HS-5 (cell line): Measurements from ENCODE around the gene NDUFB3.
"Not testable (repeated sequence)": the region's sequence is repeated elsewhere in the genome, so short reads cannot be mapped to it uniquely, and the experiment has no call there.

ENCODE experiments used
- DNase-seq: peaks from one replicate; pipeline ENCODE4 v3.0.0-alpha.2; 2012; ENCODE audit warnings: low read depth

NDUFB3 gene

DNA sequence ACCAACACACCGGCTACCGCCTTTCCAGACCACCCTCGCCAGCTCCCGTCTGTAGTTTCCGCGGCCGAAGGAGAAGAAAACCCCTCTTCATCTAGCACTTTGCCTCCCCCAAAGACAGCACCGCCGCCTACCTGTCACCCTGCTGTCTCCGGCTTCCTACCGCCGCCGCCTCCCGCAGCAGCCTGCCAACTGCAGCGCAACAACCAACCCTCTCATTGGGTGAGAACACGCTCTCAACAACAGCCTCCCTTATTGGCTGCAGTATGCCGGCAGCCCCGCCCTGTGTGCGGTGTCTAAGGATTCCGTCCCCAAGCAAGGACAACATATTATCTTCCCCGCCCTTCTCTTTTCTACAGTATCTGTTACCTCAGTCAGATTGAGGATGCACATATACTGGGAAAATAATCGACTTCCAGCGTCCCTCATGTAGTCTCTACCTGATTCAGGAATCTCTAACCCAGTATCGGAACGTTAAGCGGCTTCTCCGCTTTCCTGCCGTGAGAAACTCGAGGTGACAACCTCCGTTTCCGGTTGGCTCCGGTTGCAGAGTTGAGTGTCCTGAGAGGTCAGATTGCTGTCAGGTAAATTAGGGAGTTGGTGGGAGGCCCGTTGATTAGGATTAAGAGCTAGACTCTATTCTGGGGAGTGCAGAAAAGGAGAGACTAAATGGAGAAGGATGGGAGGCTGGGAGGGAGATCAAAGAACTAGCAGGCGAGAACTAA is at the start of gene NDUFB3, which contains the start of gene HYCC2:
Gene NDUFB3 (plus strand): TSS at position 523 of the 722 bp plus-strand sequence. CDS start 6,882 bp downstream, outside the sequence.
Gene HYCC2 (minus strand): TSS at position 193 of the 722 bp plus-strand sequence. CDS start 47,662 bp downstream, outside the sequence.
- DNase-seq: peak; percentile 95

GRCh38 chr2:201024518-201024917 is 47.3 kb upstream of the NDUFB3 start:
- DNase-seq: no peak

DNA sequence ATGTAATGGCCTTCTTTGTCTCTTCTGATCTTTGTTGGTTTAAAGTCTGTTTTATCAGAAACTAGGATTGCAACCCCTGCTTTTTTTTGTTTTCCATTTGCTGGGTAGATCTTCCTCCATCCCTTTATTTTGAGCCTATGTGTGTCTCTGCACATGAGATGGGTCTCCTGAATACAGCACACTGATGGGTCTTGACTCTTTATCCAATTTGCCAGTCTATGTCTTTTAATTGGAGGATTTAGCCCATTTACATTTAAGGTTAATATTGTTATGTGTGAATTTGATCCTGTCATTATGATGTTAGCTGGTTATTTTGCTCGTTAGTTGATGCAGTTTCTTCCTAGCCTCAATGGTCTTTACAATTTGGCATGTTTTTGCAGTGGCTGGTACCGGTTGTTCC is 37.4 kb upstream of the NDUFB3 start:
- not testable (repeated sequence) for DNase-seq

DNA sequence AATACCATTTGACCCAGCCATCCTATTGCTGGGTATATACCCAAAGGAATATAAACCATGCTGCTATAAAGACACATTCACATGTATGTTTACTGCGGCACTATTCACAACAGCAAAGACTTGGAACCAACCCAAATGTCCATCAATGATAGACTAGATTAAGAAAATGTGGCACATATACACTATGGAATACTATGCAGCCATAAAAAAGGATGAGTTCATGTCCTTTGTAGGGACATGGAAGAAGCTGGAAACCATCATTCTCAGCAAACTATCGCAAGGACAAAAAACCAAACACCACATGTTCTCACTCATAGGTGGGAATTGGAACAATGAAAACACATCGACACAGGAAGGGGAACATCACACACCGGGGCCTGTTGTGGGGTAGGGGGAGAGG is 33.4 kb upstream of the NDUFB3 start:
- not testable (repeated sequence) for DNase-seq

- DNase-seq: no peak
Measured at GRCh38 chr2:201038855-201039254, 32.9 kb upstream of the NDUFB3 start.

DNA sequence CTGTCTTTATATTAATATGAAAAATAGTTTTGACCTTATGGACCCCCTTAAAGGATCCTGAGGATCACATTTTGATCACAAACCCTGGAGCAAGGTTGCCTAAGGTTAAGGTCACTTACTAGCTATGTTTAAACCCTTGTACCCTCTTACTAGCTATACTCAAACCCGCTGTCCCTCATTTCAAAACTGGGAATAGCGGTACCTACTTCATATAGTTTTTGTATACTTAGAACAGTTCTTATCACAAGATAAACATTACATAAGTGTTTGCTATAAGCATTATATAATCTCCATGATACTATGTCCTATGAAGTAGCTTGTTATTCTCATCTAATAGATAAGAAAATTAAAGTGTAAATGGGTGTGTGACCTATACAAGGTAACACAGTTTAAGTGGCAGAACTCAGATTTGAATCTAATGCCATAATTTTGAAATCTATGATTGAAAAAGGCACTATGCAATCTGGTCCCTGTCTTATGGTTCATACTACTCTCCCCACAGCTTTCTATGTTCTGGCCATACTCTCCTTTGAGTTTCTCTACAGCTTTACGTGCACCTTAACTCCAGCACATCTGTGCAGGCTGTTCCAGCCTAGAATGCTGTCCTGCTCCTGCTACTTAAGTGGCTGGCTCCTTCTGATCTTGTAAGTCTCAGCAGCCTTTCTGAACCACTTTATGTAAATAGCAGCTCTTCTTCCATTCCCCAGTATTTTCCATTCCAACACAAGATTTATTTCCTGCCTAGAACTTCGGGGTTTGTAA is 30.8 kb upstream of the NDUFB3 start:
- no peak for DNase-seq

GRCh38 chr2:201042451-201042850 is 29.4 kb upstream of the NDUFB3 start:
- DNase-seq: not testable (repeated sequence)

GRCh38 chr2:201043050-201043449 is 28.8 kb upstream of the NDUFB3 start:
- DNase-seq: not testable (repeated sequence)

- DNase-seq: no peak
Measured at GRCh38 chr2:201046881-201047280, 24.9 kb upstream of the NDUFB3 start.

GRCh38 chr2:201049455-201049854 is 22.3 kb upstream of the NDUFB3 start:
- DNase-seq: no peak

GRCh38 chr2:201057087-201057521 is 14.7 kb upstream of the NDUFB3 start:
- no peak for DNase-seq

DNA sequence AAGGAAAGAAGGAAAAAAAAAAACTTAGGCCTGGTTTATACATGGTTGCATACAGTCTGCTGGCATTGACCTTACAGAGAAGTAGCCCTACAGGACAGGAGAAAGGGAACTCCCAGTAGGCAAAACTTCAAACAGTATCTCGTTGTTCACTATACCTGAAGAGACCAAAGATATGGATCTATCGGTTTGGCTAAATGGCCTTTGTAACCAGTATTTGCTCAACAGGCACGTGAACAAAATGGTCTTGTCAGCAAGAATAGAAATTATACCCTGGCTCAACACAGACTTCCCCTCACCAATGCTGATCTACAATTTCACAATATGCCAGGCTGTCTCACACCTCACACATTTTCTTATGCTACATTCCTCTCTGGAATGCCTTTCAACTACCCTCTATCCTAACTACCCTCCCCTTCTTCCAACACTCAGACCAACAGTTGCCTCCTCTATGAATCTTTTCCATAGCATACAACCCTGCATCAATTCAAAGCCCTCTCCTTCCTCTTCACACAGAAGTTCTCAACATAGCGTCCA is 14.0 kb upstream of the NDUFB3 start:
- DNase-seq: no peak

- DNase-seq: no peak
Measured at GRCh38 chr2:201058914-201059313, 12.9 kb upstream of the NDUFB3 start.

DNA sequence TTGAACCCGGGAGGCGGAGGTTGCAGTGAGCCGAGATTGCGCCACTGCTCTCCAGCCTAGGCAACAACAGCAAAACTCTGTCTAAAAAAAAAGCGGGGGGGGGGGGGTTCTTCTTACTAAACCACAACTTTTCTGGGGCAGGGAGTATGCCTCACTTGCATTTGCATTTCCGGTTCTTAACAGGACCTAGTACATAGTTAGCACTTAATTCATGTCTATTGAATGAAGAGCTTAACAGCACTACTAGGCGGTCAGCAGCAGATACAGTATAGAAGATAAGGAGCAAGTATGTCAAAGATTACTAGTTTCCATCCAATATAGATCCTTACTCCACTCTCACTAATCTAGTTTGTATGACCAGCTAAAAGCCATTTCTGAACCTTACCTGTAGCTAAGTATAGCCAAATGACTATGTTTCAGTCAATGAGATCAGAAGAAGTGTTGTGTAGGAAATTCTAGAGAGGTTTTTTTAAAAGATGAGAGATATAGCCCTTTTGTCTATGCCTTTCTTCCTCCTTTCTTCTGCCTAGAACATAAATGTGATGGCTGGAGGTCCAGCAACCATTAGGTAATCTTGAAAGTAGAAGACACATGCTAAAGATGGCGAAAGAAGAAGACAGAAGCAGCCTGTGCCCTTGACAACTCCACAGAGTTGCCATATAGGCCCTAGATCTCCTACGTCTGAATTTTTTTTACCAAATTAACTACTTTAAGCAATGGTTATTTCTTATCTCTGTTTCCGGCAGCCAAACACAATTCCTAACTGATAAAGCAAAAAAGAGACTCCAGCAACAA is 11.6 kb upstream of the NDUFB3 start:
- DNase-seq: no peak

GRCh38 chr2:201063516-201063915 is 8.3 kb upstream of the NDUFB3 start:
- not testable (repeated sequence) for DNase-seq

- DNase-seq: no peak
Measured at GRCh38 chr2:201064797-201065329, 6.9 kb upstream of the NDUFB3 start.

GRCh38 chr2:201070948-201071478 is 788 bp upstream of the NDUFB3 start:
- DNase-seq: no peak

DNA sequence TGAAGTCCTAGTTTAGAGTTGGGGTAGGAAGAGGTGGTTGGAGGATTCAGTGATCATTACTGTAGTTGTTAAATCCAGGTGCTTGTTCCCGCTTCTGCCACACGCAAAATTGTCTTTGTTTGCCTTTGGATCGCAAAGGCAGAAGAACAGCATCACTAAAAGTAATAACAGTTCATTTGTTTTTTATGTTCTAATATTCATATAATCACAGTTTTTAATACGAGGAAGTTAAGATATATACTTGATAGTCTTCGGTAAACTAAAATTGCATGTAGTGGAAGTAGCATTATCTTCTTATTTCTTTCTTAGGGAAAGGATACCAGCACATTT is 365 bp downstream of the NDUFB3 start:
- no peak for DNase-seq

DNA sequence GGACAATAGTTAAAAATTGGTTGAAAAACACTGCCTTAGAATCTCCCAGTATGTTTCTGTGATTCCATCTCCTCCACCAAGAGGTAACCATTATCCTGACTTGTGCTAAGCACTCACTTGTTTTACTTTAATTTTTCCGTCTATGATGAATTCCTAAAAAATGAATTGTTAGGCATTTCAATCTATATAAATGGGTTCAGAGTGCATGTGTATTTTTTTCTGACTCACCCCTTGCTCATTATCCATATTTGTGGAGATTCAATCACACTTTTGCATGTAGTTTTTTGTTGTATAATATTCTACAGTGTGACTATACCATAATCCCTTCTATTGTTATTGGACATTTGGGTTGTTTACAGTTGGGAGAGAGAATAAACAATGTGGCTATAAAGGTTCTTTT is 1.3 kb downstream of the NDUFB3 start:
- no peak for DNase-seq

GRCh38 chr2:201074996-201075395 is 3.2 kb downstream of the NDUFB3 start:
- no peak for DNase-seq

GRCh38 chr2:201084863-201085262 is 13.1 kb downstream of the NDUFB3 start:
- no peak for DNase-seq

GRCh38 chr2:201090574-201090973 is 18.8 kb downstream of the NDUFB3 start:
- no peak for DNase-seq
